Neural cell (in vitro differentiated cells): ENCODE results near the gene PLPP1. TPM values are rescaled to one million over a fixed set of nuclear protein-coding genes. Genes with fewer than 3 reads are reported as not detected.

Experiments
- H2AFZ ChIP-seq: fragments of 200-600, 300-800 bp; sonication (generic), shearing (Covaris generic); 2 replicates; pipeline ENCODE4 v1.6.0; 2014; ENCODE audit warnings: low read depth, mild to moderate bottlenecking, antibody characterized with exemption, low read length, moderate library complexity
- H3F3A ChIP-seq: fragments of 200-600 bp; shearing (Covaris generic); 2 replicates; pipeline ENCODE4 v1.6.1; 2016; ENCODE audit warnings: mild to moderate bottlenecking, moderate library complexity, mixed read lengths, antibody characterized with exemption, low read length; ENCODE audit not compliant: insufficient read depth, poor library complexity, severe bottlenecking
- H3K27ac ChIP-seq: fragments of 200-600, 300-800 bp; sonication (generic), shearing (Covaris generic); 2 replicates; pipeline ENCODE4 v1.5.1; 2014; ENCODE audit warnings: mild to moderate bottlenecking, low read length, moderate library complexity
- H3K27me3 ChIP-seq: fragments of 300-800, 200-600 bp; sonication (generic), shearing (Covaris generic); 2 replicates; pipeline ENCODE4 v1.6.0; 2014; ENCODE audit warnings: mild to moderate bottlenecking, low read depth, low read length, moderate library complexity; ENCODE audit not compliant: insufficient read depth
- H3K36me3 ChIP-seq: fragments of 300-800, 200-600 bp; sonication (generic), shearing (Covaris generic); 2 replicates; pipeline ENCODE4 v1.5.1; 2014; ENCODE audit warnings: mild to moderate bottlenecking, antibody characterized with exemption, low read length, moderate library complexity; ENCODE audit not compliant: insufficient read depth
- H3K4me2 ChIP-seq: fragments of 300-800, 200-600 bp; sonication (generic), shearing (Covaris generic); 2 replicates; pipeline ENCODE4 v1.6.0; 2014; ENCODE audit warnings: mild to moderate bottlenecking, low read length
- H3K4me3 ChIP-seq: fragments of 300-800, 200-600 bp; sonication (generic), shearing (Covaris generic); 2 replicates; pipeline ENCODE4 v1.5.1; 2014; ENCODE audit warnings: mild to moderate bottlenecking, low read length, moderate library complexity
- H3K79me2 ChIP-seq: fragments of 200-600 bp; shearing (Covaris generic); replicated peaks from 2 replicates; pipeline ENCODE4 v1.6.0; 2014; ENCODE audit warnings: mild to moderate bottlenecking, low read length, moderate library complexity; ENCODE audit not compliant: insufficient read depth
- H3K9ac ChIP-seq: fragments of 300-800, 200-600 bp; sonication (generic), shearing (Covaris generic); 2 replicates; pipeline ENCODE4 v1.6.1; 2016; ENCODE audit warnings: mild to moderate bottlenecking, low read length, mixed read lengths
- H3K9me2 ChIP-seq: fragments of 200-600 bp; shearing (Covaris generic); 2 replicates; pipeline ENCODE4 v1.6.1; 2016; ENCODE audit warnings: mild to moderate bottlenecking, low read length, mixed read lengths; ENCODE audit not compliant: insufficient read depth
- H3K9me3 ChIP-seq: fragments of 200-600, 300-800 bp; sonication (generic), shearing (Covaris generic); 2 replicates; pipeline ENCODE4 v1.6.1; 2016; ENCODE audit warnings: mild to moderate bottlenecking, mixed run types, low read length, moderate library complexity, mixed read lengths
- H4K20me1 ChIP-seq: fragments of 200-600 bp; shearing (Covaris generic); 2 replicates; pipeline ENCODE4 v1.6.1; 2016; ENCODE audit warnings: mild to moderate bottlenecking, mixed run types; ENCODE audit not compliant: insufficient read depth
- CTCF ChIP-seq: fragments of 450-650 bp; IDR thresholded peaks from 2 replicates; pipeline ENCODE4 v1.5.1; 2014; ENCODE audit warnings: antibody characterized with exemption, mild to moderate bottlenecking, moderate library complexity; ENCODE audit not compliant: poor library complexity, severe bottlenecking
- EP300 ChIP-seq: fragments of 450-650 bp; conservative IDR thresholded peaks from 2 replicates; pipeline ENCODE4 v1.6.1; 2014; ENCODE audit warnings: antibody characterized with exemption, mild to moderate bottlenecking, moderate library complexity; ENCODE audit not compliant: poor library complexity, severe bottlenecking
- EZH2 ChIP-seq: fragments of 200-600, 300-800 bp; shearing (Covaris generic), sonication (generic); IDR thresholded peaks from 2 replicates; pipeline ENCODE4 v1.6.1; 2014; ENCODE audit warnings: antibody characterized with exemption, low read length, borderline replicate concordance, mild to moderate bottlenecking; ENCODE audit not compliant: insufficient read depth, poor library complexity, severe bottlenecking
- MXI1 ChIP-seq: fragments of 450-650 bp; conservative IDR thresholded peaks from 2 replicates; pipeline ENCODE4 v1.6.1; 2014; ENCODE audit warnings: antibody characterized with exemption, mild to moderate bottlenecking; ENCODE audit not compliant: poor library complexity, severe bottlenecking
- POLR2AphosphoS5 ChIP-seq: IDR thresholded peaks from 2 replicates; pipeline ENCODE4 v1.6.1; 2012
- RAD21 ChIP-seq: fragments of 450-650 bp; conservative IDR thresholded peaks from 2 replicates; pipeline ENCODE4 v1.6.1; 2014; ENCODE audit warnings: antibody characterized with exemption, mild to moderate bottlenecking, moderate library complexity
- REST ChIP-seq: IDR thresholded peaks from 2 replicates; pipeline ENCODE4 v1.6.1; 2012; ENCODE audit warnings: borderline replicate concordance
- SMC3 ChIP-seq: fragments of 450-650 bp; conservative IDR thresholded peaks from 2 replicates; pipeline ENCODE4 v1.6.1; 2014; ENCODE audit warnings: antibody characterized with exemption, mild to moderate bottlenecking, moderate library complexity; ENCODE audit not compliant: poor library complexity
- TAF1 ChIP-seq: IDR thresholded peaks from 2 replicates; pipeline ENCODE4 v1.6.1; 2012; ENCODE audit warnings: low read depth
- polyA plus RNA-seq: library from polyadenylated mRNA; depleted of rRNA; stranded (reverse); fragments of >200 nt; gene quantifications from 2 replicates; pipeline ENCODE4 v1.2.3, GENCODE V29; 2014

PLPP1 gene
- polyA plus RNA-seq, 1 donor from 2014 or later: 33.9 TPM

GRCh38 chr5:55564721-55565120 lies 30.0 kb upstream of the PLPP1 start:
- Histone ChIP-seq H3K9me3 (no peaks in the 10 kb centered on the region), H3K4me3 (no peak overlapping the region), H3K27me3 (no peaks in the 10 kb centered on the region), H3K9ac (no peak overlapping the region), H3K4me2 (no peak overlapping the region), H3F3A (no peaks in the 10 kb centered on the region), H3K9me2 (no peaks in the 10 kb centered on the region), H4K20me1 (no peaks in the 10 kb centered on the region), H2AFZ (no peak overlapping the region), H3K36me3 (no peaks in the 10 kb centered on the region), H3K27ac (no peak overlapping the region), H3K79me2 (no peaks in the 10 kb centered on the region)
- TF ChIP-seq EP300 (no peak), CTCF (no peak), REST (no peak), RAD21 (no peak), SMC3 (no peak), POLR2AphosphoS5 (no peak), TAF1 (no peak), MXI1 (no peak), EZH2 (no peak)

DNA sequence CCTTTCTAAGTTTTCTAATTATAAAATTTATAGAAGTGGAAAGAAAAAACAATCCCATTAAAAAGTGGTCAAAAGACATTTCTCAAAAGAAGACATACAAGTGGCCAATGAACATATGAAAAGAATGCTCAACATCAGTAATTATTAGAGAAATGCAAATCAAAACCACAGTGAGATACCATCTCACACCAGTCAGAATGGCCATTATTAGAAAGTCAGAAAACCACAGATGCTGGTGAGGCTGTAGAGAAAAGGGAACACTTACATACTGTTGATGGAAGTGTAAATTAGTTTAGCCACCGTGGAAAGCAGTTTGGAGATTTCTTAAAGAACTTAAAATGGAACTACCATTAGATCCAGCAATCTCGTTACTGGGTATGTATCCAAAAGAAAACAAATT lies 23.7 kb upstream of the PLPP1 start:
- no peaks in the 10 kb centered on the region for H3F3A ChIP-seq
- no peaks in the 10 kb centered on the region for H3K36me3 ChIP-seq
- no peaks in the 10 kb centered on the region for H3K27me3 ChIP-seq
- no peaks in the 10 kb centered on the region for H3K79me2 ChIP-seq
- H3K9me3 ChIP-seq: no peaks in the 10 kb centered on the region
- H3K27ac ChIP-seq: no peak overlapping the region
- no peaks in the 10 kb centered on the region for H4K20me1 ChIP-seq
- H3K9ac ChIP-seq: no peak overlapping the region
- TF ChIP-seq POLR2AphosphoS5 (no peak), SMC3 (no peak), RAD21 (no peak), REST (no peak), CTCF (no peak), MXI1 (no peak), EP300 (no peak), TAF1 (no peak), EZH2 (no peak)
- H3K9me2 ChIP-seq: no peaks in the 10 kb centered on the region
- no peak overlapping the region for H3K4me2 ChIP-seq
- no peak overlapping the region for H3K4me3 ChIP-seq
- no peak overlapping the region for H2AFZ ChIP-seq
